Lower leg skin (tissue), 3 donors: ENCODE results near the gene STRA6.

ENCODE experiments used
- POLR2A ChIP-seq, 2 donors: fragments of 450-650 bp; IDR thresholded peaks; one replicate each; pipeline ENCODE4 v1.6.1; 2016 to 2017; ENCODE audit warnings: antibody characterized with exemption in 2 of 2, mild to moderate bottlenecking in 1 of 2, moderate library complexity in 1 of 2
- TF ChIP-seq, protein P1 (sequence below), 3 donors: fragments of 450-650 bp; IDR thresholded peaks; one replicate each; pipeline ENCODE4 v1.5.1; 2016; ENCODE audit warnings: antibody characterized with exemption in 3 of 3, mild to moderate bottlenecking in 3 of 3, moderate library complexity in 2 of 3

- TF ChIP-seq, protein P1, sequence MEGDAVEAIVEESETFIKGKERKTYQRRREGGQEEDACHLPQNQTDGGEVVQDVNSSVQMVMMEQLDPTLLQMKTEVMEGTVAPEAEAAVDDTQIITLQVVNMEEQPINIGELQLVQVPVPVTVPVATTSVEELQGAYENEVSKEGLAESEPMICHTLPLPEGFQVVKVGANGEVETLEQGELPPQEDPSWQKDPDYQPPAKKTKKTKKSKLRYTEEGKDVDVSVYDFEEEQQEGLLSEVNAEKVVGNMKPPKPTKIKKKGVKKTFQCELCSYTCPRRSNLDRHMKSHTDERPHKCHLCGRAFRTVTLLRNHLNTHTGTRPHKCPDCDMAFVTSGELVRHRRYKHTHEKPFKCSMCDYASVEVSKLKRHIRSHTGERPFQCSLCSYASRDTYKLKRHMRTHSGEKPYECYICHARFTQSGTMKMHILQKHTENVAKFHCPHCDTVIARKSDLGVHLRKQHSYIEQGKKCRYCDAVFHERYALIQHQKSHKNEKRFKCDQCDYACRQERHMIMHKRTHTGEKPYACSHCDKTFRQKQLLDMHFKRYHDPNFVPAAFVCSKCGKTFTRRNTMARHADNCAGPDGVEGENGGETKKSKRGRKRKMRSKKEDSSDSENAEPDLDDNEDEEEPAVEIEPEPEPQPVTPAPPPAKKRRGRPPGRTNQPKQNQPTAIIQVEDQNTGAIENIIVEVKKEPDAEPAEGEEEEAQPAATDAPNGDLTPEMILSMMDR (IDR thresholded peaks at IDR 0.05) = no peak
- TF ChIP-seq POLR2A (IDR thresholded peaks at IDR 0.05) = no peak
Observed at GRCh38 chr15:74201710-74202420, 722 bp downstream of the STRA6 start.
